Stimulated activated CD4-positive, alpha-beta T cell treated with anti-CD3 and anti-CD28 coated beads, TNF-alpha, amount 100 ng/mL, for 4 hours (primary cell): Measurements from ENCODE around the gene SLC26A4.

Experiments
- DNase-seq, 3 experiments: peaks; one replicate each; pipeline ENCODE4 v3.0.0-alpha.2; 2020; ENCODE audit warnings: low read depth in 3 of 3

The SLC26A4 gene

GRCh38 chr7:107661081-107661864 is 645 bp downstream of the SLC26A4 start:
- peak in 2 of 3 experiments; percentile 13 to 39 for DNase-seq

GRCh38 chr7:107661865-107662379 is 1.3 kb downstream of the SLC26A4 start:
- DNase-seq: no peak

- no peak for DNase-seq
Observed at GRCh38 chr7:107663196-107663595, 2.6 kb downstream of the SLC26A4 start.

- DNase-seq: no peak
Observed at GRCh38 chr7:107666790-107667189, 6.2 kb downstream of the SLC26A4 start.

GRCh38 chr7:107667341-107667740 is 6.7 kb downstream of the SLC26A4 start:
- DNase-seq: no peak

GRCh38 chr7:107668296-107668695 is 7.7 kb downstream of the SLC26A4 start:
- no peak for DNase-seq

- DNase-seq: no peak
Observed at GRCh38 chr7:107672183-107672582, 11.6 kb downstream of the SLC26A4 start.

GRCh38 chr7:107676249-107676648 is 15.6 kb downstream of the SLC26A4 start:
- DNase-seq: no peak

- no peak for DNase-seq
Observed at GRCh38 chr7:107678110-107678753, 17.6 kb downstream of the SLC26A4 start.

GRCh38 chr7:107680478-107680877 is 19.9 kb downstream of the SLC26A4 start:
- no peak for DNase-seq

- DNase-seq: no peak
Observed at GRCh38 chr7:107682886-107683285, 22.3 kb downstream of the SLC26A4 start.

- no peak for DNase-seq
Observed at GRCh38 chr7:107684287-107684686, 23.7 kb downstream of the SLC26A4 start.

GRCh38 chr7:107684947-107685463 is 24.4 kb downstream of the SLC26A4 start:
- DNase-seq: no peak

GRCh38 chr7:107686816-107687387 is 26.3 kb downstream of the SLC26A4 start:
- DNase-seq: no peak

- no peak for DNase-seq
Observed at GRCh38 chr7:107687656-107688055, 27.0 kb downstream of the SLC26A4 start.

- DNase-seq: no peak
Observed at GRCh38 chr7:107689553-107689952, 28.9 kb downstream of the SLC26A4 start.

- no peak for DNase-seq
Observed at GRCh38 chr7:107690084-107690483, 29.5 kb downstream of the SLC26A4 start.

GRCh38 chr7:107690611-107691010 is 30.0 kb downstream of the SLC26A4 start:
- DNase-seq: no peak

- DNase-seq: no peak
Observed at GRCh38 chr7:107691716-107692115, 31.1 kb downstream of the SLC26A4 start.

- no peak for DNase-seq
Observed at GRCh38 chr7:107692501-107692900, 31.9 kb downstream of the SLC26A4 start.

- DNase-seq: no peak
Observed at GRCh38 chr7:107693396-107693795, 32.8 kb downstream of the SLC26A4 start.

- no peak for DNase-seq
Observed at GRCh38 chr7:107694386-107694785, 33.8 kb downstream of the SLC26A4 start.
